ENCODE measurements around the gene TINAGL1. TPM values are rescaled to one million over a fixed set of nuclear protein-coding genes. Genes with fewer than 3 reads are reported as not detected.

The TINAGL1 gene
- total RNA-seq, 1 donor from 2014 or later = 201 TPM

DNA sequence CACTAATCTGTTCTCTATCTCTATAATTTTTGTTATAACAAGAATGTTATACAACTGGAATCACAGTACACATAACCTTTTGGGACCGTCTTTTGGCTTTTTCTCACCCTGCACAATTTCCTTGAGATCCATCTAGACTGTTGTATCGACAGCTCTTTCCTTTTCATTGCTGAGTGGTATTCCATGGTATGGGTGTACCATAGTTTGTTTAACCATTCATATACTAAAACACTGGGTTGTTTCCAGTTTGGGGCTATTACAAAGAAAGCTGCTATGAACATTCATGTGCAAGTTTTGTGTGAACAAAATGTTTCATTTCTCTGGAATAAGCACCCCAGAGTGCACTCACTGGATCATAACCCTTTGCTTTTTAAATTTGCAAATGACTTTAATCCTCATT is 25.8 kb downstream of the TINAGL1 start:
- H3K4me1 Mint-ChIP-seq = peaks cover 5% of the 10 kb centered on the region
- TF ChIP-seq, protein P1, sequence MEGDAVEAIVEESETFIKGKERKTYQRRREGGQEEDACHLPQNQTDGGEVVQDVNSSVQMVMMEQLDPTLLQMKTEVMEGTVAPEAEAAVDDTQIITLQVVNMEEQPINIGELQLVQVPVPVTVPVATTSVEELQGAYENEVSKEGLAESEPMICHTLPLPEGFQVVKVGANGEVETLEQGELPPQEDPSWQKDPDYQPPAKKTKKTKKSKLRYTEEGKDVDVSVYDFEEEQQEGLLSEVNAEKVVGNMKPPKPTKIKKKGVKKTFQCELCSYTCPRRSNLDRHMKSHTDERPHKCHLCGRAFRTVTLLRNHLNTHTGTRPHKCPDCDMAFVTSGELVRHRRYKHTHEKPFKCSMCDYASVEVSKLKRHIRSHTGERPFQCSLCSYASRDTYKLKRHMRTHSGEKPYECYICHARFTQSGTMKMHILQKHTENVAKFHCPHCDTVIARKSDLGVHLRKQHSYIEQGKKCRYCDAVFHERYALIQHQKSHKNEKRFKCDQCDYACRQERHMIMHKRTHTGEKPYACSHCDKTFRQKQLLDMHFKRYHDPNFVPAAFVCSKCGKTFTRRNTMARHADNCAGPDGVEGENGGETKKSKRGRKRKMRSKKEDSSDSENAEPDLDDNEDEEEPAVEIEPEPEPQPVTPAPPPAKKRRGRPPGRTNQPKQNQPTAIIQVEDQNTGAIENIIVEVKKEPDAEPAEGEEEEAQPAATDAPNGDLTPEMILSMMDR (IDR thresholded peaks at IDR 0.05; ENCODE audit: unreplicated experiment) = no peak
- no peaks in the 10 kb centered on the region for H3K9me3 Mint-ChIP-seq
- H3K36me3 Mint-ChIP-seq = no peaks in the 10 kb centered on the region
- H3K27me3 Mint-ChIP-seq (ENCODE audit: low read depth) = no peaks in the 10 kb centered on the region
- no peak for DNase-seq (ENCODE audit: low spot score in 2 of 2, unreplicated experiment in 2 of 2)
- no peak overlapping the region for H3K27ac Mint-ChIP-seq
- no peak overlapping the region for H3K4me3 Mint-ChIP-seq

- Mint-ChIP-seq H3K27me3 (ENCODE audit: low read depth) (no peaks in the 10 kb centered on the region), H3K4me3 (no peak overlapping the region), H3K36me3 (no peaks in the 10 kb centered on the region), H3K4me1 (peaks cover 13% of the 10 kb centered on the region), H3K27ac (no peak overlapping the region), H3K9me3 (no peaks in the 10 kb centered on the region)
- no peak for DNase-seq (ENCODE audit: low spot score in 2 of 2, unreplicated experiment in 2 of 2)
- TF ChIP-seq, protein P1 (IDR thresholded peaks at IDR 0.05; ENCODE audit: unreplicated experiment) = no peak
Observed at GRCh38 chr1:31605908-31606427, 29.7 kb downstream of the TINAGL1 start.

GRCh38 chr1:31607360-31607759 is 31.0 kb downstream of the TINAGL1 start:
- H3K27ac Mint-ChIP-seq = no peak overlapping the region
- no peaks in the 10 kb centered on the region for H3K27me3 Mint-ChIP-seq (ENCODE audit: low read depth)
- no peak overlapping the region for H3K4me3 Mint-ChIP-seq
- DNase-seq (ENCODE audit: low spot score in 2 of 2, unreplicated experiment in 2 of 2) = no peak
- H3K9me3 Mint-ChIP-seq = peaks cover 4% of the 10 kb centered on the region
- H3K4me1 Mint-ChIP-seq = peaks cover 13% of the 10 kb centered on the region
- TF ChIP-seq, protein P1 (IDR thresholded peaks at IDR 0.05; ENCODE audit: unreplicated experiment) = no peak
- no peaks in the 10 kb centered on the region for H3K36me3 Mint-ChIP-seq

GRCh38 chr1:31609514-31610118 is 33.3 kb downstream of the TINAGL1 start:
- Mint-ChIP-seq H3K27me3 (ENCODE audit: low read depth) (no peaks in the 10 kb centered on the region), H3K9me3 (peaks cover 4% of the 10 kb centered on the region), H3K27ac (no peak overlapping the region), H3K4me1 (peaks cover 17% of the 10 kb centered on the region), H3K4me3 (no peak overlapping the region), H3K36me3 (no peaks in the 10 kb centered on the region)
- TF ChIP-seq, protein P1 (IDR thresholded peaks at IDR 0.05; ENCODE audit: unreplicated experiment) = no peak
- DNase-seq (ENCODE audit: low spot score in 2 of 2, unreplicated experiment in 2 of 2) = no peak

DNA sequence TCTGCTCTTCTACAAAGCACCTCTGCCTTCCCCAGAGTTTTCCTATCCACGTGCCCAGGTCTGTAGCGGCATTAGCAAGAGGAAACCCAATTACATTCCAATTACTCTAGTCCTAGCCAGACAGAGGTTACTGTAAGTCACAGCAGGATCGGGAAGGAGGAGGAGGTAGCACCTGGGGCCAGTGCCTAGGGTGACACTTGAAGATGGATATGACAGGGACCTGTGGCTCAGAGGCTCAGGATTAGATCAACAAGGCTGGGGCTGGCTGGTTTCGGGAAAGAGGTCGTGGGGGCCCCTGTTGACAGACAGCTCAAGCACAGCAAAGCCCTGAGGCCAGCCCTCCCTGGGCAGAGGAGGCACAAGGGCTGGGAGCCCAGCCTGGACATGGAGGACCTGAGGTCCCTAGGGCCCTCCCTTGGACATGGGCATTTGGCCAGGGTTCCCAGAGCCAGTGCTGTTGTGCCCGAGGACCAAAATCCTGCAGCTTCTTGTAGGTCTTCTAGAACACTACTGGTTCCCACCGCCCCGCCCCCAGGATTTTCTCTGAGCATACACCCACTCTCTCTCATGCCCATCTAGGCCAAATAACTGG is 38.2 kb downstream of the TINAGL1 start:
- DNase-seq (ENCODE audit: low spot score in 2 of 2, unreplicated experiment in 2 of 2) = no peak
- Mint-ChIP-seq H3K9me3 (peaks cover 4% of the 10 kb centered on the region), H3K27ac (no peak overlapping the region), H3K4me3 (no peak overlapping the region), H3K36me3 (no peaks in the 10 kb centered on the region), H3K27me3 (ENCODE audit: low read depth) (peaks cover 20% of the 10 kb centered on the region), H3K4me1 (peaks cover 17% of the 10 kb centered on the region)
- TF ChIP-seq, protein P1 (IDR thresholded peaks at IDR 0.05; ENCODE audit: unreplicated experiment) = no peak

All from mesothelial cell of epicardium (in vitro differentiated cells).